Measurements from ENCODE around the gene PASD1. TPM values are rescaled to one million over a fixed set of nuclear protein-coding genes. Genes with fewer than 3 reads are reported as not detected.

PASD1 gene
- total RNA-seq (2022) (not detected in 2 replicates), Bru-seq, nascent RNA (percentile 4 among the genes with signal in this experiment), BruChase-seq, experiment 1, labeled RNA remaining after a 6-hour chase (percentile 1 among the genes with signal in this experiment), BruChase-seq, experiment 2, labeled RNA remaining after a 2-hour chase (not detected)
- long read RNA-seq = 0 reads

GRCh38 chrX:151563449-151563848 is at the start of gene PASD1:
Gene PASD1, plus strand, starts transcription at chrX:151563675. Its CDS starts 37,879 bp downstream, at chrX:151601554.
- intact Hi-C loops (cut with micrococcal nuclease) = no loop called here
- no peaks in the 10 kb centered on the region for H3K9me3 Mint-ChIP-seq (ENCODE audit: unreplicated experiment)
- H3K27me3 Mint-ChIP-seq (ENCODE audit: insufficient read depth, unreplicated experiment) = peaks cover 28% of the 10 kb centered on the region
- no peak within 1 kb of the TSS for H3K4me3 Mint-ChIP-seq (ENCODE audit: unreplicated experiment)
- H3K36me3 Mint-ChIP-seq (ENCODE audit: insufficient read depth, unreplicated experiment) = peaks cover 4% of the 10 kb centered on the region
- no peaks in the 10 kb centered on the region for H3K4me1 Mint-ChIP-seq (ENCODE audit: insufficient read depth, unreplicated experiment)
- CTCF ChIA-PET = no interaction called here
- POLR2A ChIA-PET = no interaction called here
- no TSS peak for BruUV-seq (replicated peaks)
- no peak for DNase-seq (ENCODE audit: unreplicated experiment)
- TF ChIP-seq CTCF (IDR thresholded peaks at IDR 0.05; ENCODE audit: unreplicated experiment) = no peak
- H3K27ac Mint-ChIP-seq (ENCODE audit: low read depth, unreplicated experiment) = no peak within 1 kb of the TSS

- DNase-seq (ENCODE audit: unreplicated experiment) = no peak
- no peak overlapping the region for H3K27ac Mint-ChIP-seq (ENCODE audit: low read depth, unreplicated experiment)
- BruUV-seq (replicated peaks) = no TSS peak
- no peaks in the 10 kb centered on the region for H3K36me3 Mint-ChIP-seq (ENCODE audit: insufficient read depth, unreplicated experiment)
- POLR2A ChIA-PET = no interaction called here
- no peak overlapping the region for H3K4me3 Mint-ChIP-seq (ENCODE audit: unreplicated experiment)
- peaks cover 46% of the 10 kb centered on the region for H3K27me3 Mint-ChIP-seq (ENCODE audit: insufficient read depth, unreplicated experiment)
- intact Hi-C loops (cut with micrococcal nuclease) = no loop called here
- no peak for TF ChIP-seq CTCF (IDR thresholded peaks at IDR 0.05; ENCODE audit: unreplicated experiment)
- H3K9me3 Mint-ChIP-seq (ENCODE audit: unreplicated experiment) = peaks cover 7% of the 10 kb centered on the region
- CTCF ChIA-PET = no interaction called here
- no peaks in the 10 kb centered on the region for H3K4me1 Mint-ChIP-seq (ENCODE audit: insufficient read depth, unreplicated experiment)
Observed at GRCh38 chrX:151515237-151515636, 48.2 kb upstream of the PASD1 start.

- Mint-ChIP-seq H3K36me3 (ENCODE audit: insufficient read depth, unreplicated experiment) (no peaks in the 10 kb centered on the region), H3K4me1 (ENCODE audit: insufficient read depth, unreplicated experiment) (no peaks in the 10 kb centered on the region), H3K9me3 (ENCODE audit: unreplicated experiment) (peaks cover 7% of the 10 kb centered on the region), H3K4me3 (ENCODE audit: unreplicated experiment) (no peak overlapping the region), H3K27me3 (ENCODE audit: insufficient read depth, unreplicated experiment) (peaks cover 38% of the 10 kb centered on the region), H3K27ac (ENCODE audit: low read depth, unreplicated experiment) (no peak overlapping the region)
- no TSS peak for BruUV-seq (replicated peaks)
- intact Hi-C loops (cut with micrococcal nuclease) = no loop called here
- no peak for DNase-seq (ENCODE audit: unreplicated experiment)
- ChIA-PET CTCF (no interaction called here), POLR2A (no interaction called here)
- no peak for TF ChIP-seq CTCF (IDR thresholded peaks at IDR 0.05; ENCODE audit: unreplicated experiment)
Observed at GRCh38 chrX:151516538-151517187, 46.8 kb upstream of the PASD1 start.

- intact Hi-C loops (cut with micrococcal nuclease) = no loop called here
- no peak for DNase-seq (ENCODE audit: unreplicated experiment)
- H3K9me3 Mint-ChIP-seq (ENCODE audit: unreplicated experiment) = peaks cover 7% of the 10 kb centered on the region
- H3K27ac Mint-ChIP-seq (ENCODE audit: low read depth, unreplicated experiment) = no peak overlapping the region
- BruUV-seq (replicated peaks) = no TSS peak
- no peaks in the 10 kb centered on the region for H3K36me3 Mint-ChIP-seq (ENCODE audit: insufficient read depth, unreplicated experiment)
- TF ChIP-seq CTCF (IDR thresholded peaks at IDR 0.05; ENCODE audit: unreplicated experiment) = no peak
- CTCF ChIA-PET = no interaction called here
- peaks cover 44% of the 10 kb centered on the region for H3K27me3 Mint-ChIP-seq (ENCODE audit: insufficient read depth, unreplicated experiment)
- POLR2A ChIA-PET = no interaction called here
- H3K4me1 Mint-ChIP-seq (ENCODE audit: insufficient read depth, unreplicated experiment) = no peaks in the 10 kb centered on the region
- no peak overlapping the region for H3K4me3 Mint-ChIP-seq (ENCODE audit: unreplicated experiment)
Observed at GRCh38 chrX:151517421-151517820, 46.1 kb upstream of the PASD1 start.

Data from MCF 10A (cell line).